Spleen (tissue), 7 donors: Measurements from ENCODE around the gene NDUFC2.

Experiments
- POLR2AphosphoS5 ChIP-seq, 3 donors: sonication (generic); formaldehyde crosslinking; IDR thresholded peaks; one replicate each; pipeline ENCODE4 v1.5.1; 2017; ENCODE audit warnings: antibody characterized with exemption in 3 of 3
- TF ChIP-seq, protein P1 (sequence below), 11 experiments: fragments of 200-600 bp in 7 of 11; fragments of 450-650 bp in 4 of 11; sonication (generic) in 4 of 11; IDR thresholded peaks in 8 of 11; conservative IDR thresholded peaks in 3 of 11; 1 replicate in 7 of 11; 2 replicates in 4 of 11; pipeline versions ENCODE4 v1.4.0 to v1.8.0; 2016 to 2021; ENCODE audit warnings: antibody characterized with exemption in 11 of 11, inconsistent platforms in 4 of 11, mild to moderate bottlenecking in 1 of 11
- donor health status: DM: no; HTN: no; CAD: no; lungs with moderate emphysema.
- donor health status: DM: no; HTN: no; CAD: no.
- donor health status: DM: no; HTN: no; CAD: no.

DNA sequence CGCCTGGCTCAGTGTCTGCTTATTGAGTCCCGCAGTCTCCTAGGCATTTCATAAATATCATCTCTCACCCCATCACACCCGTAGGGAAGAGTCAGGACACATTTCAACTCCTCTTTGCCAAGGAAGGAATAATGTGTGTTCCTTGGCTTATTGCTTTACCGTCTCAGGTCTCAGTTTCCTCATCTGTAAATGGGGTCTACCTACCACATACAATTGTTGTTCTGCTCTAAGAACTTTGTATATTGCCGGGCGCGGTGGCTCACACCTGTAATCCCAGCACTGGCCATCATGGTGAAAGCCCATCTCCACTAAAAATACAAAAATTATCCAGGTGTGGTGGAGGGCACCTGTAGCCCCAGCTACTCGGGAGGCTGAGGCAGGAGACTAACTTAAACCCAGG, 19.1 kb downstream of the NDUFC2 start:
- TF ChIP-seq, protein P1, sequence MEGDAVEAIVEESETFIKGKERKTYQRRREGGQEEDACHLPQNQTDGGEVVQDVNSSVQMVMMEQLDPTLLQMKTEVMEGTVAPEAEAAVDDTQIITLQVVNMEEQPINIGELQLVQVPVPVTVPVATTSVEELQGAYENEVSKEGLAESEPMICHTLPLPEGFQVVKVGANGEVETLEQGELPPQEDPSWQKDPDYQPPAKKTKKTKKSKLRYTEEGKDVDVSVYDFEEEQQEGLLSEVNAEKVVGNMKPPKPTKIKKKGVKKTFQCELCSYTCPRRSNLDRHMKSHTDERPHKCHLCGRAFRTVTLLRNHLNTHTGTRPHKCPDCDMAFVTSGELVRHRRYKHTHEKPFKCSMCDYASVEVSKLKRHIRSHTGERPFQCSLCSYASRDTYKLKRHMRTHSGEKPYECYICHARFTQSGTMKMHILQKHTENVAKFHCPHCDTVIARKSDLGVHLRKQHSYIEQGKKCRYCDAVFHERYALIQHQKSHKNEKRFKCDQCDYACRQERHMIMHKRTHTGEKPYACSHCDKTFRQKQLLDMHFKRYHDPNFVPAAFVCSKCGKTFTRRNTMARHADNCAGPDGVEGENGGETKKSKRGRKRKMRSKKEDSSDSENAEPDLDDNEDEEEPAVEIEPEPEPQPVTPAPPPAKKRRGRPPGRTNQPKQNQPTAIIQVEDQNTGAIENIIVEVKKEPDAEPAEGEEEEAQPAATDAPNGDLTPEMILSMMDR (IDR thresholded peaks at IDR 0.05 in 8 of 11, conservative IDR thresholded peaks at IDR 0.05 in 3 of 11) = no peak
- TF ChIP-seq POLR2AphosphoS5 (IDR thresholded peaks at IDR 0.05) = no peak
